Endothelial cell of umbilical vein (primary cell): ENCODE data around the gene RANBP3.

Experiments
- EZH2 ChIP-seq: IDR thresholded peaks from 2 replicates; pipeline ENCODE4 v1.6.1; 2012; ENCODE audit warnings: borderline replicate concordance, low read depth, mild to moderate bottlenecking, moderate library complexity, low read length, inconsistent platforms; ENCODE audit not compliant: severe bottlenecking
- JUN ChIP-seq: IDR thresholded peaks from 2 replicates; pipeline ENCODE4 v1.6.1; 2011; ENCODE audit warnings: borderline replicate concordance, low read depth; ENCODE audit not compliant: insufficient read length, insufficient read depth
- POLR2A ChIP-seq: IDR thresholded peaks from 2 replicates; pipeline ENCODE4 v1.6.1; 2012; ENCODE audit warnings: low read depth, mild to moderate bottlenecking, control low read depth, low read length
- TF ChIP-seq, protein P1 (sequence below), 2 donors: IDR thresholded peaks; 1 replicate in 1 of 2; 2 replicates in 1 of 2; pipeline ENCODE4 v1.5.1; 2011; ENCODE audit warnings: low read length in 2 of 2, mild to moderate bottlenecking in 2 of 2, moderate library complexity in 2 of 2, control low read depth in 1 of 2, inconsistent platforms in 1 of 2, low read depth in 1 of 2; ENCODE audit not compliant: insufficient read depth in 1 of 2; ENCODE audit errors: extremely low read depth in 1 of 2

GRCh38 chr19:5984600-5984999, 6.7 kb upstream of the RANBP3 start:
- TF ChIP-seq POLR2A (no peak), JUN (no peak), EZH2 (no peak)
- TF ChIP-seq, protein P1, sequence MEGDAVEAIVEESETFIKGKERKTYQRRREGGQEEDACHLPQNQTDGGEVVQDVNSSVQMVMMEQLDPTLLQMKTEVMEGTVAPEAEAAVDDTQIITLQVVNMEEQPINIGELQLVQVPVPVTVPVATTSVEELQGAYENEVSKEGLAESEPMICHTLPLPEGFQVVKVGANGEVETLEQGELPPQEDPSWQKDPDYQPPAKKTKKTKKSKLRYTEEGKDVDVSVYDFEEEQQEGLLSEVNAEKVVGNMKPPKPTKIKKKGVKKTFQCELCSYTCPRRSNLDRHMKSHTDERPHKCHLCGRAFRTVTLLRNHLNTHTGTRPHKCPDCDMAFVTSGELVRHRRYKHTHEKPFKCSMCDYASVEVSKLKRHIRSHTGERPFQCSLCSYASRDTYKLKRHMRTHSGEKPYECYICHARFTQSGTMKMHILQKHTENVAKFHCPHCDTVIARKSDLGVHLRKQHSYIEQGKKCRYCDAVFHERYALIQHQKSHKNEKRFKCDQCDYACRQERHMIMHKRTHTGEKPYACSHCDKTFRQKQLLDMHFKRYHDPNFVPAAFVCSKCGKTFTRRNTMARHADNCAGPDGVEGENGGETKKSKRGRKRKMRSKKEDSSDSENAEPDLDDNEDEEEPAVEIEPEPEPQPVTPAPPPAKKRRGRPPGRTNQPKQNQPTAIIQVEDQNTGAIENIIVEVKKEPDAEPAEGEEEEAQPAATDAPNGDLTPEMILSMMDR (IDR thresholded peaks at IDR 0.05; ENCODE audit: extremely low read depth in 1 of 2, insufficient read depth in 1 of 2, low read depth in 1 of 2, low read length in 2 of 2), result no peak
